Activated CD8-positive, alpha-beta memory T cell treated with anti-CD3 and anti-CD28 coated beads for 4 hours (primary cell): ENCODE data around the gene LRRC1.

Experiments used
- DNase-seq, 2 donors: peaks; one replicate each; pipeline ENCODE4 v3.0.0-alpha.2; 2020; ENCODE audit warnings: low read depth in 2 of 2

LRRC1 gene

DNA sequence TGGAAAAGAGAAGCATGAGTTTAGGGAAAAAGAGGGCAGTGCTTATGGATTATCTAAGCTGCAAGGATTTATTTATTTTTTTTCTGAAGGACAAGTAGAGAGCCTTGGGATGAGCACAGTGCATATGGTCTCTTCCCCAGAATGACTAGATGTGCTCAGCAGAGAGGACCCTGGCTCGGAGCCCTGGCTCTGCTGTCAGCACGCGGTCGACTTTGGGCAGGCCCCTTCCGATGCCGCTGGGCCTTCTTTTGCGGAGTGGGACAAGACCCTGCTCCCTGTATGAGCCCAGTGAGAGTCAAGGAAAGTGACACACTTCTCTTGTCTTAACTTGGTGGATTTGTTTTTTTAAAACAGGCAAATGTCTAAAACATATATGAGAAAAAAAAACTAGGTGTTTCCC is 51.4 kb downstream of the LRRC1 start:
- no peak for DNase-seq

DNA sequence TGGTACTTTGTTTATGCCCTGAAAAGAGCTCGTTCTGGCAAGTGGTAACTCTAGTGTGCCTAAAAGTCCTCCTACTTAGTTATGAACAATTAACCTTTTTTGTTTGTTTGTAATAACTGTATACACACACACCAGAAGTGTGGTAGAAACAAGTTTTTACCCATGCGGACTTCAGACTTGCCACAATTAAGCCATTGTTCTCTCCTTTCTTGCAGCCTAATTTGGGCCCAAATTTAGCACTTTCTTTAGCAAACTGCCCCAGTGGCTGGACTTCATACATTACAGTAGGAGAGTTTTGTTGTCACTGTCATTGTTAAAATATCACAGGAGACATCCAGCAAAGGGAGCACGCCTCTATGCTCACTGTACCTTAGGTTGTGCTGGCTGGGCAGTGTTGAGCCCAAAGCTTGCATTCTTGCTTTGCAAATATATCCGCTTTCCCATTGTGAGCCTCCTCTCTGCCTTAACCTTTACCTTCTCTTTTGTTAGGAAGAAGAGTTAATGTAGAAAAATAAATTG is 53.0 kb downstream of the LRRC1 start:
- no peak for DNase-seq

- no peak for DNase-seq
Observed at GRCh38 chr6:53850527-53850926, 55.7 kb downstream of the LRRC1 start.

GRCh38 chr6:53851561-53851960 is 56.8 kb downstream of the LRRC1 start:
- DNase-seq: no peak

GRCh38 chr6:53852805-53853204 is 58.0 kb downstream of the LRRC1 start:
- no peak for DNase-seq

DNA sequence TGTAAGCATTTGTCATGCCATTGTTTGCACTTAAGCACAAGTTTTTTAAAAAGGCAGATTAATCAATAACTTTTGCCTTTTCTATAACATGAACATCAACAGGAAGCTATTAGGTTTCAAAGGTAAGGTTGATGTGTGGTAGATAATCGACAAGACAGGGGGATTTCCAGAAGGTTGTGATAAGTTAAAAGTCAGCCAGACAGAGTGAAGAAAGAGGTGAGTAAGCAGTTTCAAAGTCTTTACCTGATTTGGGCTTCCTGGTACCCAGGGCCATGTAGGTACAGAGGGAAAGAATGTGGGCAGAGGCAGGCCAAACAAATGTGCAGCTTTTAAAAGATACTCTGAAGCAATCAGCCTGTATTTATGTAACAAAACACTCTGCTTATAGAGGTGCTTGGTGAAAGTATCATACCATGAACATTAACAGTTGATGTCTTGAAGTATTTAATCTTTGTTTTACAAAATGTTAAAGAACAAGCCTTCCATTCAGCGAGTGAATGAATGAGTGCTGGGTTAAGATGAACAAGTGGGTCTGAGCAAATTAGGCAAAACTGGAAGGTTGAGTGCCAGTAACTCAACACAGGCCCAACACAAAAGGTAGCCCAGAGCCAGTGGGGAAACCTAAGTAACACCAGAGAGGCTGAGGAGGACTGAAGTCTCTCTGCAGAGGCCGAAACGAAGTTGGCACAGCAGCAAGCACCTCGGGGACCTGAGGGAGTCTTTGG is 60.2 kb downstream of the LRRC1 start:
- no peak for DNase-seq

GRCh38 chr6:53855940-53856339 is 61.1 kb downstream of the LRRC1 start:
- no peak for DNase-seq

- DNase-seq: no peak
Observed at GRCh38 chr6:53857318-53858094, 62.7 kb downstream of the LRRC1 start.

- no peak for DNase-seq
Observed at GRCh38 chr6:53858196-53858595, 63.4 kb downstream of the LRRC1 start.

DNA sequence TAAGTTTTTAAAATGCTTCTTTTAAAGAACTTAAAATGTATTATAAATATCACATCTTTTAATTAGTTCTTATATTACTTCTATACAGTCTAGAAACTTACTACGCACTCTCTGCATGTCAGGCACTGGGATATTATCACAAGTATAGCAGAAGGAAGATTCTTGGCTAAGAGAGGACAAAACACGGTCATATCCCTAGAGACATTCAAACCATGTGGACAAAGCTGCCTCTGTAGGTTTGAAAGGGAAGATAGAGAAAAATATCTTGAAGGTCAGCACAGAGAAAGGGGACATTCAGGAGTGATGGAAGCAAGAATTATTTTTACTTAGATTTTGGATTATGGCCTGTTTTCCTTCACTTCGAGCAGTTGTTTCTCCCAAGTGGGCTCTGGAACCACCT is 64.1 kb downstream of the LRRC1 start:
- DNase-seq: no peak

GRCh38 chr6:53860511-53860910 is 65.7 kb downstream of the LRRC1 start:
- no peak for DNase-seq

DNA sequence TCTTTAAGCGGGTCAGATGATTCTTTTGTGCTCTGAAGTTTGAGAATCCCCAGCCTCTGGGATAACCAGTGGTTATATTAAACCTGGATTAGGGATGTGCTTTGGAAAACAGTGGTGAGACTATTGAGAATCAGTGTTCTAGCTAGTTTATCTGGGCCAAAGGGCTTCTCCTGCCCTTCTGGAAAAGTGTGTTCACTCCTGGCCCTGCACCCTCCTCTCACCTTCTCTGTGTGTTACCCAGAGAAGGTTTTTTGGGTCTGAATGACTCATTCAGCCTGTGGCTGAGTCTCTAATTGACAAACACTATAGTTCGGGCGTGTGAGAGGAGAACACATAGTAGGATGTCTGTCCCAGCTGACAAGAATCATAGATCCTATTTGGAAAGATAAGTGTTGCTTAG is 66.7 kb downstream of the LRRC1 start:
- no peak for DNase-seq

GRCh38 chr6:53862662-53863462 is 68.1 kb downstream of the LRRC1 start:
- DNase-seq: no peak

- DNase-seq: no peak
Observed at GRCh38 chr6:53864781-53865180, 70.0 kb downstream of the LRRC1 start.

DNA sequence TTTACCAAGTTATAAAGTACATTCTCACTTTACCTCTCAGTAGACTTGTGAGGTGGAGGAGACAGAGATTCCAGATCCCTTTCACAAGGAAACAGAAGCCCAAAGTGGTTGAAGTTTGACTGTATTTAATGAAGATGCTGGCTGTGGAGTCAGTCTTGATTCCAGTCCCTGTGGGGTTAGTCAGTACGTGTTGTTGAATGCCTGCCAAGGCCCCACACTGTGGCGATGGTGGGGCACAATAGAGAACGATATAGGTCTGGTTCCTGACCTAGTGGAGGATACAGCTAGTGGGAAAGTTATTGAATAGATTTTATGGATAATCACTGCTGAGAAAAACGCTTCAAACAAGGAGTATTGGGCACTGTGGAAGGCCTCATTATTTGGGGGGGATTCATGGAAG is 71.4 kb downstream of the LRRC1 start:
- DNase-seq: no peak

GRCh38 chr6:53868626-53869025 is 73.8 kb downstream of the LRRC1 start:
- DNase-seq: no peak

GRCh38 chr6:53869964-53870363 is 75.2 kb downstream of the LRRC1 start:
- DNase-seq: no peak

GRCh38 chr6:53873922-53874321 is 79.1 kb downstream of the LRRC1 start:
- no peak for DNase-seq

DNA sequence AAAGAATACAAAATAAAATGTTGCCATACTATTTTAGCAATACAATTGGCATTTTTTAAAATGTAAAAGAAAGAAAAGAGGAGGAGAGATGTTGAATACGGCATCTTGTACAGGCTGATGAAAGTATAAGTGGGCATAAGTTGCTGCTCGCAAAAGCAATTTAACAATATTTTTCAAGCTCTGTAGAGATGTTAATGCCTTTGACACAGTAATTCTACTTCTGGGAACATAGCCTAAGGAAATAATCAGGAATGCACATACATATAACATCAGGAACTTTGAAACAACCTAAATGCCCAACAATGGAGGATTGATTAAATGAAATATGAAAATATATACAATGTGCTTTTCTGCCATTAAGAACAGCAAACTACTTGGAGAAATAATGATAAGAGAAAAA is 80.2 kb downstream of the LRRC1 start:
- no peak for DNase-seq

DNA sequence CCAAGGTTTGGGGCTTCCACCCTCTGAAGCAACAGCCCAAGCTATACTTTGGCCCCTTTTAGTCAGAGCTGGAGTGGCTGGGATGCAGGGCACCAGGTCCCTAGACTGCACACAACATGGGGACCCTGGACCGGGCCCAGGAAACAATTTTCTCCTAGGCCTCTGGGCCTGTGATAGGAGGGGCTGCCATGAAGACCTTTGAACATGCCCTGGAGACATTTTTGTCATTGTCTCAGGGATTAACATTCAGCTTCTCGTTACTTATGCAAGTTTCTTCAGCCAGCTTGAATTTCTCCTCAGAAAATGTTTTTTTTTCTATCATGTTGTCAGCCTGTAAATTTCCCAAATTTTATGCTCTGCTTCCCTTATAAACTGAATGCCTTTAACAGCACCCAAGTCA is 82.3 kb downstream of the LRRC1 start:
- DNase-seq: no peak

- no peak for DNase-seq
Observed at GRCh38 chr6:53878808-53879207, 84.0 kb downstream of the LRRC1 start.

GRCh38 chr6:53879608-53880007 is 84.8 kb downstream of the LRRC1 start:
- DNase-seq: no peak
